Stimulated activated CD4-positive, alpha-beta T cell treated with anti-CD3 and anti-CD28 coated beads, Interleukin-1b, Interleukin-23, amount 100 ng/mL, for 1 hour (primary cell): Measurements from ENCODE around the gene FOXJ3.

Experiments used
- DNase-seq, 2 donors: peaks; one replicate each; pipeline ENCODE4 v3.0.0-alpha.2; 2020; ENCODE audit warnings: low read depth in 2 of 2

The FOXJ3 gene

DNA sequence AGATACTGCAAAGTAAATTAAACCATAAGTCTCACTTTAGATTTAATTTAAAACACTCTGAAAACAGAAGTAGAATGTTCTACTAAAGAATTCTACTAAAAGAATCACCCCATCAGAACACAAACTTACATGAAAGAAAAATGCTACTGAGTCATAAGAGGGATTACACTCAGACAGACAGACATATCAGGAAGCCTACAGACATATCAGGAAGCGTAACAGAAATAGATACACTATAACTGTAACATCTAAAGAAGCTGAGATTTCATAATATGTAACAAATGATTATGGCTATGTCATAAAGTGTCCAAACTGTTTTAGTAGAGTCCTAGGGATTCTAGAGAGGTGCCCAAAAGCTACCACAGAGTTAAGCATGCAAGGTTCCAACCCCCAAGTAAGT, 23.9 kb downstream of the FOXJ3 start:
- no peak for DNase-seq

DNA sequence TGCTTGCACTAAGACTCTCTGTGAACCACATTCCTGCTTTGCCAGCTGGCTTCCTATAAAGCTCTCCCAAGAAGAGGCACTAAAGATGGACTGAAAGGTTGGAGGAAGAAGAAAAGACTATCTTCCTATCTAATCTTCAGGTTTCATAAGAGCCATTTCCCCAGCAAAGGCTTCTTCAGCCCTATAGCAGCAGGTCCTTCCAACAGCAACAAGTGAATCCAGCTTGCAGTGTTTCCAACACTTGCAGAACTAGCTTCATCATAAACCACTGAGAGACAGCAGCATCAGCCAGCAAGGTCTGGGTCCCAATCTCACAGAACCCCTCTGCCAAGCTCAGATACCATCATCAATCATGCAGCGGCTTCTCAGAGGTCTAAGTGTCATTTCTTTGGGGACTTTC, 28.1 kb downstream of the FOXJ3 start:
- DNase-seq = no peak

DNA sequence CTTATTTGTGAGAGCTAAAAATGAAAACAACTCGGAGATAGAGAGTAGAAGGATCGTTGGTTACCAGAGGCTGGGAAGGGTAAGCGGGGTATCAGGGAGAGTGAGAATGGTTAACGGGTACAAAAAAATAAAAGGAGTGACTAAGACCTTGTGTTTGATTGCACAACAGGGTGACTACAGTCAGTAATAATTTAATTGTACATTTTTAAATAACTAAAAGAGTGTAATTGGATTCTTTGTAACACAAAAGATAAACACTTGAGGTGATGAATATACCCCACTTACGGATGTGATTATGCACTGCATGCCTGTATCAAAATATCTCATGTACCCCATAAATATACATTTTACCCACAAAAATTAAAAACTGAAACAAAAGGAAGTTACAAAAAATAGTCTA, 29.4 kb downstream of the FOXJ3 start:
- DNase-seq = no peak

DNA sequence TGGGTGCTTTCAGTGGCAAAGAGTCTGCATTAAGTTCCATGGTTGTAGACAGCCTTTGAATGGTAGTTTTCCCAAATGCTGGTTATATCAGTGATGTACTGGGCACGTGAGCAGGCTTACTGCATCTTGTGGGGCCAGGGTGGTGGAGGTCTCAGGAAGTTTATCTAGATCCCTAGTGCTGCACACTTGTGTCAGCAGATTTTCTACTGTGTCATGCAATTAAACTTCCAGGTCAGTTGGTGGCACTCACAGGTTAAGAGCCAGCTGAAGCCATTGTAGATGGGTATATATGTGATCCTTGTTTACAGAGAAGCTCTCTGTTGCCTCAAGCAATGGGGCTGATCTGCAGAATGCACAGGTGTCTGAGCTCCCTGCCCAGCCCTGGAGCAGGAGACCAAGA, 33.0 kb downstream of the FOXJ3 start:
- DNase-seq = no peak

DNA sequence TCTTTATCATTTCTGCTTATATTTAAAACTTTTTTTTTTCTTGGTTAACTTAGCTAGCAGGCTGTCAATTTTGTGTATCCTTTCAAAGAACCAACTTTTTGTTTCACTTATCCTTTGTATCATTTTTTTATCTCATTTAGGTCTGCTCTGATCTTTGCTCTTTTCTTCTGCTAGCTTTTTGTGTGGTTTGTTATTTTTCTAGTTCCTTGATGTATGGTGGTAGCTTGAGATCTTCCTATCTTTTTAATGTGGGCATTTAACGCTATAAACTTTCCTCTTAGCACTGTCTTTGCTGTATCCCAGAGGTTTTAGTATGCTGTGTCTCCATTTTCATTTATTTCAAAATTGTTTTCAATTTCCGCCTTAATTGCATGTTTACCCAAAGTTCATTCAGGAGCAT, 36.5 kb downstream of the FOXJ3 start:
- no peak for DNase-seq

DNA sequence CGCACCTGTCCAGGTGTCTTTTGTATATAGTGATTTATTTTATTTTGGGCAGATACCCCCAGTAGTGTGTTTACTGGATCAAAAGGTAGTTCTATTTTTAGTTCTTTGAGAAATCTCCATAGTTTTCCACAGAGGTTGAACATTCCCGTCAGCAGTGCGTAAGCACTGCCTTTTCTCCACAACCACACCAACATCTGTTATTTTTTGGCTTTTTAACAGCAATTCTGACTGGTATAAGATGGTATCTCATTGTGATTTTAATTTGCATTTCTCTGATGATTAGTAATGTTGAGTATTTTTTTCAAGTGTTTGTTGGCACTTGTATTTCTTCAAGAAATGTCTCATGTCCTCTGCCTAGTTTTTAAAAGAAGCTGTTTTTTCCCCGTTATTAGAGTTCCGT, 39.2 kb downstream of the FOXJ3 start:
- no peak for DNase-seq

DNA sequence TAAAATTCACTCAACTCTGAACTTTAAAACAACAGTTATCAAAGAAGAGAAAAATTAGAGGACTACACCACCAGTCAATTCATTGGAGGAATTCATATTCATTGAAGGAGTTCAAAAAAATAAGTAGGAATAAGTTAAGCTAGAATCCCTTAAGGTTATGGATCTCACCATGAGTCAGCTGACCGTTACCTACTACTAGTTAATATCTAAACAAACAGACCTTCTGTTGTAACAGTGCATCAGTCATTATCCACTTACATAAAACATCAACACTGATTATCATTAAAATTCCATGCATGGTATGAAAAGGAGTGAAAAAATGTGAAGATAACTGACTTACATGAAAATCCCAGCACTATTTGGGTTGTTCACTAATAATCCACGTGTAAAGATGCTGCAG, 44.9 kb downstream of the FOXJ3 start:
- DNase-seq = no peak

DNA sequence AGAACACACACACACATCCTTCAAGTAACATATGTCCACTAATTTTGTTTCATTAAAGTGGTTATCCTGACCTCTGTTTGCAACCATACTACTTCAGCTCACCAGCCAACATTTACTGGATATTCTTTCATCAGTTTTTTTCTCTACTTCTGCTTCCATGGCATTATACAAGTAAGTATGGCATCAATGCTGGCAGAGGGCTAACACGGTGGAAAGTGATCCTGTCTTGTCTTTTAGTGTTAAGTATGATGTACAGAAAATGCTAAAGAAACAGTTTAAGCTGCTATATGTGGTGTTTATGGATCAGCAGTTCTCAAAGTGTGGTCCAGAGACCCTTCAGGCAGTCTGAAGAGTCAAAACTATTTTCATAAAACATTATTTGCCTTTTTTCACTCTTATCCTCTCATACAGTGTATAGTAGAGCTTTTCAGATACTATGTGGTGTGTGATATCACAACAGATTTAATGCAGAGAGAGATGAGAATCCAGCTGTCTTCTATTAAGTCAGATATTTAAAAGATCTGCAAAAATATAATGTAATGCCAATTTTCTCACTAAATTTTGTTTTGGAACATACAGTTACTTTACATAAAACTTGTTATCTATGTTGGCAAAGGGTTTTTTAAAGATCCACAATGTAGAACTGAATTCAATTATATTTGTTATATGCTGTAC, 46.6 kb downstream of the FOXJ3 start:
- no peak for DNase-seq

DNA sequence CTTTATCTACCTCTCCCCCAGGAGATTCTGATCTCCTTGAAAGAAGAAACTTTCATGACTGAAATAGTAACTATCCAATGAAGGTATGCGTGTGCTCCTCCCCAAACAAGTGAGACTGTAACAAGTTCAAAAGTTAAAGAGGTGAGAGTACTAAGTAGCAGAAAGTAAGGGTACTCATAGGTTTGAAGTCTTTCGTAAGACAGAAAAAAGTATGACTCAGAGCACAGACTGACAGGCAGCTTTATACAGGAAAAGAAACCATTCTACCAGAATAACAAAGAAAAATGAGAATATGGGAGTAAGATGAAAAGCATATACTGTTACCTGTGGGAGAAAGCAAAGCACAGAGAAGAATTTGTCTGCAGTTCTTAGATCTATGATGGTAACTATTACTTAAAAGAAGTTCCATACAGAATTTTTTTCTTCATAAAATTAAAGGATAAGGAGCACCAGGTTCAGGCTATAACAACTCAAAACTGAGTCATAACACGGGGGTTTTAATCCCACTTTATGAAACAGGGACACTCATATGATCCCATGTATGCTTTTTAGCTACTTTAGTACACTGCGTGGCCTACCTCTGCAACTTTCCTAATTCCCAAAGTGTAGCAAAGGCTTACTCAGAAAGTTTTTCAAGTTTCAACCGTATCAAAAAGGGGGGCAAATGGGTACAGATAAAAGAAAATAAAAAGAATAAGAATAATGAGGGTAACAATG, 52.0 kb downstream of the FOXJ3 start:
- no peak for DNase-seq

DNA sequence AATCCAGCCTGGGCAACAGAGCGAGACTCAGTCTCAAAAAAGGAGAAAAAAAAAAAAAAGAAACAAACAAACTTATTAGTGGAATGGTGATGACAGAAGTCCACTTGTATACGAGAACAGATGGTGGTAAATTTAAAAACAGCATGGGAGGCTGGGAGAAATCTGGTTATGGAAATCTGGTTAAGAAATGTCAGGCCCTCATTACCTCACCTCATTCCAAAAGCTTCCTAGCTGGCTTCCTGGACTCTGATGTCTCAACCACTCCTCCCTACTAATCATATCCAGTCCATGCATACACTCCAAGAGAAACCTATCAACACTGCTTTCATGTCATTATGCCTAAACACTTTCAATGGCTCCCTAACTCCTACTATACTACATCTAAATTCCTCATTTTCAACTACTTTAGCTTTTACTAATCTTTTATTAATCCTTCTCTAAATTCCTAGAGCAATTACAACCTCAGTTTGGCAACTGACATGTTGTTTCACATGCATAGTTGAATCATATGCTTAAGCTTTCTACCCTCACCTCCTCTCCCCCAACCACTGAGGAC, 52.9 kb downstream of the FOXJ3 start:
- DNase-seq = no peak

DNA sequence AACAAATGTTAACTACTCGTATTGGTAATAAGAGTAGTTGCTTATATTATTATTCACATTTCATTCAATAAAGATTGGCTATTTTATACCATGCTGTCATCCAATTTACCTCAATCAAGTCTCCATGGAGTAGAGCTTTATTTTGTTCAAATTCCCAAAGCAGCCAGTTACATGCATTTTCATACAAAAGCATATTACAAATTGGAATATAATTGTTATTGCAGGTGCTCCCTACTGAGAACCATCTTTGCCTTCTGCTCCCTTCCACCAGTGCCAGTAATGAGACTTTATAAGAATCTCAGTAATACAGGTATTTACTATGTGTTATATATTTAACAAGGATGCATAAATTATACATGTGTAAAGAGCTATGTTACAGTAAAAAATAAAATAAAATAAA, 54.2 kb downstream of the FOXJ3 start:
- no peak for DNase-seq

DNA sequence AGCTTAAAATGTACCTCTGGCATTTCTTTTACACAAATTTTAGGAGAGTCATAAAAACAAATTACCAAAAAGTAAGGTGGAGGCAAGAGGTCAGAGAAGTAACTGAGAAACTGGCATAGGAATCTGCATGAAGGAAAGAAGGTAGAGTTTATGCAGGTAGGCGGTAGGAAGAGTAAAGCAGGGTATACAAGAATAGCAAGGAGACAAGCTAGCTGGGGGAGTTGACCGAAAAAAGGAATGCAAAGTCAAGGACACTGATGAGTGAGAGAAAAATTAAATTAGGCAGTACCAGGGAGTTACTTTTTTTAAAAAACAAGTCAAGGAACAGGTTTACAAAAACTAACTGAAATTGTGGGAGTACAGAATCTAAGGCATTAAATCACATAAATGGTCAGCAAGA, 56.0 kb downstream of the FOXJ3 start:
- no peak for DNase-seq

DNA sequence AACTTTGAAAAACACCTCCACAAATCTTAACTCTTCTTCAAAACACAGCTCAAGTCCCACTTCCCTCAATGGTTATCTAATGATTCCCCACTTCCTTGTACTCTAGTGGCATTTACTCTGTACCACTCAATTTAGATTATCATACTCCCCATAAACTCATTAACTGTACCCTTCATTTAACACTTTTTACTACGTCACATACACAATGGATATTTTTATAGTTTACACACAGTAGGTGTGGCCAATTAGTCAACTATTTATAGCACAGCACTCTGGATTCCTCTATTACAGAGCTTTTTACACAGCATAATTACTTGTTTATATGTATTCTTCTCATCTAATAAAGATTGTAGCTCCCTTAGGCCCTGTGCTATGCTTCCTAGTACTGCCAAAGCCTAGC, 62.1 kb downstream of the FOXJ3 start:
- no peak for DNase-seq

DNA sequence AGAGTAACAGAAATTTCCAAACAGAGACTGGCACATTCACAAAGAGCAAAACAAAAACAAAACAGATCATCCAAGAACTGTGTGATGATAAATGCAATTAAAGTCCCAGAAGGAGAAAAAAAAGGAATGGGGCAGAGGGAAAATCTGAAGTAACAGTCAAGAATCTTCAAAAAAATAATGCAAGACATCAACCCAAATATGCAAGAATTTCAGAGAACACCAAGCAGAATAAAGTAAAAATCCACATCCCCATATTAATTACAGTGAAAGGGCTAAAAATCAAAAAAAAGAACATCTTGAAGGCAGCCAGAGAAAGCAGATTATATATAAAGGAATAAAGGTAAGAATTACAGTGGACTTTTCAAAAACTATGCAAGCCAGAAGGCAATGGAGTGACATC, 67.1 kb downstream of the FOXJ3 start:
- DNase-seq = no peak

DNA sequence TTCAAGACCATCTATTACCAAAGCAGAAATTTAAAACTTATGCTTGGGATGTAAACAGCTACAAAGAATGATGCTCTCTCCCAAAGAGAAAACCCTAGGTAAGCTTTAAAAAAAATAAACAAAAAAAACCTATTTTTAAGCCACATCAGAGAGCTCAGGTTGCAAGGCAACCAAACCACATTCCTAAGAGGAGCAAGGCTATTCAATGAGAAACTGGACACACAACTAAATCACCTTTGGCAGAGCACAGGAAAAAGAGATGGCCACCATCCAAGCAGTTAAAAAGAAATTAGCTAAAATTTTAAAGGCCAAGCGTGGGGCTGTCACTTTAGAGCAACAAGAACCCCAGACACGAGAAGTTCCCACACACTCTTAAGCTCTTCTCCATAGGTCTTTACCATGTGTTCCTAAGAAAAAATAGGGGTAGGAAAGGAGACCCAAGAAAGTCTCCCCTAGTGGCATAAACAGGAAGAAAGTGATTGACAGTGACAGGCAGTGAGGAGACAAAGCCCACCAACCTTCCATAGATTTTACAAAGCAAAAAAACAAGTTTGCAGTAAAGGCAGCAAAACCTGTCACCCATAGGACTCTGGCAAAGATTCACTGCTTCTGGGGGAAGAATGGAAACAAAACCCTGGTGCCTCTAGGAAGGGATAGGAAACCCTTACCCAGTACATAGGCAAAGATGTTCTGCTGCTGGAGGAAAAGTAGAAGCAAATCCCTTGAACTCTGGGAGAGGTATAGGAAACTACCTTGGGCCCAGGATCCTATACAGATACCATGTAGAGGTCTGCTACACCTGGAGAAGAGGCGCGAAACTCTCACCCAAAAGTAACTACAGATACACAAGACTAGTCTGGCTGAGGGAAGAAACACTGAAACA, 68.5 kb downstream of the FOXJ3 start:
- no peak for DNase-seq

DNA sequence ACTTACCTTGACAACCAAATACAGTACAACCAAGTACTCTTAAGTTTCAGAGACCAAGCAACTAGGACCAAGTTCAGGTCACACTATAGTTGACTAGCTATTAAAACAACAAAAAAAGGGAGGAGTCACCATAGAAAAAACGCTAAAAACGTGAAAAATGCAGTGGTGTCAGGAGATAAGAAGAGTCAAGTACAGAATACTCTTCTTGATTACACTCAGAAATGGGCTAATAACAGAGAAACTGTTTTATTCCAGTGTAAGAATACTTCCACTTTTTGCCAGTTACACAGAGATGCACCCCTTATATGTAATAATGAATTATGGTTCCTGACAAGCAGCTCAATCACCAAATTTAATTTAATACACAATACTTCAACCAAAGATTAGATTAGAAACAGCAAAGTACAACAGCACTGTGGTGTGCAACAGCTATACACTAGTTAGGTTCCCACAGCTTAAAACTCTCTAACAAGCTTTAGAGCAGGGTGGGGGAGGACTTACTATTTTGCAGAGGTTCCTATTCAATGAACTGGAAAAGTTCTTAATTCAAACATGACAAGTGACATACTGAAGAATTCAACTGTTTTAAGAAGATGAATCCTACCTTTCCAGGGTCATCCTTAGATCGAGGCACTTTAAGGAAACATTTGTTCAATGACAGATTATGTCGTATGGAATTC, 70.4 kb downstream of the FOXJ3 start:
- DNase-seq = no peak

DNA sequence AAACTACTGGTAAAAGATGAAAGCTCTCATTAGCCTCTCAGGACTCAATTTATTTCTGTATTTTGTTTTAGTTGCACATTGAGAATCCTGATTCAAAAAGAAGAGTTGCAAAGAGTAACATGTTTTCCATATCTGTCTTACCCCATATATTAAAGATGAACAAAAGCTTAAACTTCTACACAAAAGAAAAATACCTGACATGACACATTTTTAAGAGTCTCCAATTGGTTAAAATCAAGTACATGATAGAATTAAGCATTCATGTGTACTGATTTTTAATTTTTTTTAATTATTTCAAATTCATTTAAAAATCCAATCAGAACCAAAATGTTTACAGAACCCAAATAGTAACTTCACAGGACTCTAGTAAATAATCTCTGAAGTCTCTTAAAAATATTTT, 72.0 kb downstream of the FOXJ3 start:
- no peak for DNase-seq

DNA sequence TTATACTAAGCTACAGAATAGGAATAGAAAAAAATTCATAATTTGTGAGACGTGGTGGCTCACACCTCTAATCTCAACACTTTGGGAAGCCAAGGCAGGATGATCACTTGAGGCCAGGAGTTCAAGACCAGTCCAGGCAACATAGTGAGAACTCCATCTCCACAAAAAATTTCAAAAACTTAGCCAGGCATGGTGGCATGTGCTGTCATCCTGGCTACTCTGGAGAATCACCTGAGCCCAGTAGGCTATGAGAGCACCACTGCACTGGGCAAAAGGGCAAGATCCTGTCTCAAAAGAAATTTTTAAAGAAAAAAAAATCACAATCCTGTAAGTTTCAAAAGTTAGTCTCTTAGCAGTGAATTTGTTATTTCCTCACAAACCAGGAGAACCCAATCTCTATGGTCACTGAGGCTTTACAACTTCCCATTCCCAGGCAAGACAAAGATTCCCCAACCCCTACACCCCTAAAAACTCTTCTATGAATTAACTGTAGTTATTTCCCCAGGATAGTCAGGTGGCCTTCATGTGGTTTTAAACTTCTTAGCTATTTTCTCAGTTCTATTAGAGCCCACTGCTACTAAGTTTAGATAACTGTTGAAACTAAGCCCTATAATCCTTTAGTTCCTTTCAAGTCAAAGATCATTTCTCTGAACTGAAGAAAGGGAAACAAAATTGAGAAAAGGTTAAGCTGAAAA, 74.5 kb downstream of the FOXJ3 start:
- no peak for DNase-seq

DNA sequence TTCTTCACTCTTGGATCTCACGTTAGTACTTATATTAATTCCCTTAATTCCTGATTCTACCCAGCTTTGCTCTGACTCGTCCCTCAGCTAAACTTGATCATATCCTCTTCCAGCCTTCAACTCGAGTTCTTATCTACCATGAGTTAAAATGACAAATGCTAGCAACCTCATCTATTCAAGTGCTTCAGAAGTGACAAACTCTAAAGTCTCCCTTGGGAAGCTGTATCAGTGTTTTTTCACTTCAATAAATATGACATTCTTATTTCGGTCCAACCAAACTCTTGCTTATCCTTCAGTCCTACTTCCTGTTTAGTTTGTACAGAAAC, 75.3 kb downstream of the FOXJ3 start:
- no peak for DNase-seq

DNA sequence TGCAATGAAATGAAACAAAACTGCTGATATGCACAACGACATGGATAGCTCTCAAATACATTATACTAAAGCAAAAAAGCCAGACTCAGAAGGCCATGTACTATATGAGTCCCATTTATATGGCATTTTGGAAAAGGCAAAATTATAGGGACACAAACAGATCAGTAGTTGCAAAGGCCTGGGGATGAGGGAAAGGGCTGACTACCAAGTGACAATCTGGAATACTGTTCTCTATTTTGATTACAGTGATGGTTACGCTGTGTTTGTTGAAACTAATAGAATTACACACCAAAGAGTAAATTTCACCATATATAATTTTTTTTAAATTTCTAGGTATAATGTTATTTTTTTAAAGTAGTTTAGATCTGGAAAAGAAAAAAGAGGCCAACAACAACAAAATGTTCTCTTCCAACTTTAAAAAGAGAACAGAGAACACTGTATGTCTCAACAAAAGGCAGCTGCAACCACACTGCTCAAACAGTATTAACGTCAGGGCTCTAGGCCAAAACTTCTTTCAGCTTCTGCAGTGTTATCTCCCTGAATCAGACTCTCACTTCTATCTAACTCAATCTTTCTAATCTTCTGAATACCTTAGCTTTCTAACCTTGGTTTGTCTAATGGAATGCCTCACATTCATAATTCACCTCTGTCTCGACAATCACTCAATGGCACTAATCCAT, 75.8 kb downstream of the FOXJ3 start:
- no peak for DNase-seq

DNA sequence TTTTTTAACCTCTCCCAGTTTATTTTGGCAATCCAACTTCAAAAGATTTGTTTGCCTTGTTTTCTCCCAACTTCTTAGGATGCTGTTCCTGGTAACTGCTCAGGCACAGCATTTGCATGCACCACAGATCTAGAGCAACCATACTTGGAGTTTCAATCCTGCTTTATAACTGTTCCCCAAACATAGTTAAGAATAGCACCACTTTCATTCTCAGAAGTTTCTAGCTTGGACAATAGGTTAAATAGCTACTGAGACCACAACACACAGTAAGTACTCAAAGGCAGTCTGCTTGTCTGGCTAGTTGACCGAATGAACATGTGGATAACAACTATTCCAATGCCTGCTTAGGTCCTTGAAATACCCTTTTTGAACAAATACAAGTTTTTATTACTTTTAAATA, 76.8 kb downstream of the FOXJ3 start:
- no peak for DNase-seq
